Measurements from ENCODE around the gene RTTN. TPM values are rescaled to one million over a fixed set of nuclear protein-coding genes. Genes with fewer than 3 reads are reported as not detected.

Gene RTTN
- total and polyA plus RNA-seq, 2 of the 13 experiments (the other 11 are each of a cell fraction or from before 2014, with no cell fraction given) = 5.4 to 18.7 TPM

GRCh38 chr18:70205421-70206397 is at the start of gene RTTN (continued):
- TF ChIP-seq, protein P1, sequence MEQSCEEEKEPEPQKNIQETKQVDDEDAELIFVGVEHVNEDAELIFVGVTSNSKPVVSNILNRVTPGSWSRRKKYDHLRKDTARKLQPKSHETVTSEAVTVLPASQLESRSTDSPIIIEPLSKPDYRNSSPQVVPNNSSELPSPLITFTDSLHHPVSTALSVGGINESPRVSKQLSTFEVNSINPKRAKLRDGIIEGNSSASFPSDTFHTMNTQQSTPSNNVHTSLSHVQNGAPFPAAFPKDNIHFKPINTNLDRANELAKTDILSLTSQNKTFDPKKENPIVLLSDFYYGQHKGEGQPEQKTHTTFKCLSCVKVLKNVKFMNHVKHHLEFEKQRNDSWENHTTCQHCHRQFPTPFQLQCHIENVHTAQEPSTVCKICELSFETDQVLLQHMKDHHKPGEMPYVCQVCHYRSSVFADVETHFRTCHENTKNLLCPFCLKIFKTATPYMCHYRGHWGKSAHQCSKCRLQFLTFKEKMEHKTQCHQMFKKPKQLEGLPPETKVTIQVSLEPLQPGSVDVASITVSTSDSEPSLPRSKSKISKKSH (CRISPR knock-in tag; IDR thresholded peaks at IDR 0.05; ENCODE audit: borderline replicate concordance) = no peak
- TF ChIP-seq MED1 (CRISPR knock-in tag; IDR thresholded peaks at IDR 0.05) (peak; percentile 79), CHD4 (IDR thresholded peaks at IDR 0.05; ENCODE audit: borderline replicate concordance, low read length) (no peak), DMAP1 (CRISPR knock-in tag; IDR thresholded peaks at IDR 0.05) (peak; percentile 89), GTF2F1 (IDR thresholded peaks at IDR 0.05; ENCODE audit: low read length) (peak; percentile 29; the same call in 1 of the 2 replicates), ZNF260 (CRISPR knock-in tag; IDR thresholded peaks at IDR 0.05; ENCODE audit: borderline replicate concordance, low read depth) (no peak), KDM4B (CRISPR knock-in tag; IDR thresholded peaks at IDR 0.05) (peak; percentile 88; the same call in 1 of the 2 replicates), FOXK1 (CRISPR knock-in tag; IDR thresholded peaks at IDR 0.05; ENCODE audit: borderline replicate concordance, low read depth) (peak; percentile 90), BRF2 (CRISPR knock-in tag; IDR thresholded peaks at IDR 0.05) (peak; percentile 89), ZEB1 (IDR thresholded peaks at IDR 0.05; ENCODE audit: insufficient replicate concordance, low read depth) (peak; percentile 83), SIN3B (IDR thresholded peaks at IDR 0.05; ENCODE audit: low read length) (peak; percentile 97), HNRNPLL (IDR thresholded peaks at IDR 0.05; ENCODE audit: low read depth, low read length, poor library complexity, severe bottlenecking) (peak; percentile 95), TSC22D2 (CRISPR knock-in tag; IDR thresholded peaks at IDR 0.05; ENCODE audit: borderline replicate concordance) (peak; percentile 63; the same call in 1 of the 2 replicates), ZNF549 (CRISPR knock-in tag; IDR thresholded peaks at IDR 0.05) (no peak), ZNF644 (CRISPR knock-in tag; IDR thresholded peaks at IDR 0.05; ENCODE audit: low read depth) (no peak), GATA4 (IDR thresholded peaks at IDR 0.05; ENCODE audit: borderline replicate concordance, low read depth) (no peak; the same call in 1 of the 2 replicates), ZNF564 (CRISPR knock-in tag; IDR thresholded peaks at IDR 0.05) (peak; percentile 73; the same call in 1 of the 2 replicates), TBL1XR1 (IDR thresholded peaks at IDR 0.05; ENCODE audit: borderline replicate concordance, low read length, partially characterized antibody) (peak; percentile 18), ZNF788 (CRISPR knock-in tag; IDR thresholded peaks at IDR 0.05; ENCODE audit: borderline replicate concordance) (peak; percentile 92; the same call in 1 of the 2 replicates), BRD4 (CRISPR knock-in tag; IDR thresholded peaks at IDR 0.05) (peak; percentile 94; the same call in 1 of the 2 replicates), NFE2 (CRISPR knock-in tag; IDR thresholded peaks at IDR 0.05) (no peak), IRF9 (CRISPR knock-in tag; IDR thresholded peaks at IDR 0.05; ENCODE audit: borderline replicate concordance) (peak; percentile 84; the same call in 1 of the 2 replicates), IRF2 (CRISPR knock-in tag; IDR thresholded peaks at IDR 0.05) (peak; percentile 97), TGIF2 (CRISPR knock-in tag; IDR thresholded peaks at IDR 0.05) (peak; percentile 99), ZNF761 (CRISPR knock-in tag; conservative IDR thresholded peaks at IDR 0.05) (no peak)
- TF ChIP-seq, protein P2, sequence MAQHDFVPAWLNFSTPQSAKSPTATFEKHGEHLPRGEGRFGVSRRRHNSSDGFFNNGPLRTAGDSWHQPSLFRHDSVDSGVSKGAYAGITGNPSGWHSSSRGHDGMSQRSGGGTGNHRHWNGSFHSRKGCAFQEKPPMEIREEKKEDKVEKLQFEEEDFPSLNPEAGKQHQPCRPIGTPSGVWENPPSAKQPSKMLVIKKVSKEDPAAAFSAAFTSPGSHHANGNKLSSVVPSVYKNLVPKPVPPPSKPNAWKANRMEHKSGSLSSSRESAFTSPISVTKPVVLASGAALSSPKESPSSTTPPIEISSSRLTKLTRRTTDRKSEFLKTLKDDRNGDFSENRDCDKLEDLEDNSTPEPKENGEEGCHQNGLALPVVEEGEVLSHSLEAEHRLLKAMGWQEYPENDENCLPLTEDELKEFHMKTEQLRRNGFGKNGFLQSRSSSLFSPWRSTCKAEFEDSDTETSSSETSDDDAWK (CRISPR knock-in tag; IDR thresholded peaks at IDR 0.05) = no peak
